NCI-H1417 treated with DMSO at 0.1 percent for 48 hours (cell line): Measurements from ENCODE around the gene PACC1.
"Not testable (repeated sequence)": the region's sequence is repeated elsewhere in the genome, so short reads cannot be mapped to it uniquely, and the experiment has no call there.

Experiments used
- DNase-seq: peaks from one replicate; lab custom pipeline; 2025; lab: John Stamatoyannopoulos, UW

Gene PACC1

DNA sequence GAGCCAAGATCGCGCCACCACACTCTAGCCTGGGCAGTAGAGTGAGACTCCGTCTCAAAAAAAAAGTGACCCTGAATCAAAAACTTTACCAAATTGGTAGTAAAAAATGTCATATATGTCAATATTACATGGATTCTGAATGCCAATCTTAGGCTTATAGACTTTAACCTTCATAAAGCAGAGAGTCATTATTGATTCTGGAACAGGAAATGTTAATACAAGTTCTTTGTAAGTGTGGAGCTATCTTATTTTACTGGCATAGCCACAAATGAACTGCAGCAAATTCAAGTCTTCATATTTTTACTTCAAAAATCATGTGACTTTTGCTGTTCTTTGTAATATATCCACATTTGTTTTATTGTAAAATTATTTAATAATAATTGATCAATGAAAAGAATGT, 88.1 kb downstream of the PACC1 start:
- no peak for DNase-seq

GRCh38 chr1:212323066-212323465, 91.6 kb downstream of the PACC1 start:
- DNase-seq = no peak

- not testable (repeated sequence) for DNase-seq
These were observed 93.7 kb downstream of the PACC1 start for GRCh38 chr1:212321031-212321430.

DNA sequence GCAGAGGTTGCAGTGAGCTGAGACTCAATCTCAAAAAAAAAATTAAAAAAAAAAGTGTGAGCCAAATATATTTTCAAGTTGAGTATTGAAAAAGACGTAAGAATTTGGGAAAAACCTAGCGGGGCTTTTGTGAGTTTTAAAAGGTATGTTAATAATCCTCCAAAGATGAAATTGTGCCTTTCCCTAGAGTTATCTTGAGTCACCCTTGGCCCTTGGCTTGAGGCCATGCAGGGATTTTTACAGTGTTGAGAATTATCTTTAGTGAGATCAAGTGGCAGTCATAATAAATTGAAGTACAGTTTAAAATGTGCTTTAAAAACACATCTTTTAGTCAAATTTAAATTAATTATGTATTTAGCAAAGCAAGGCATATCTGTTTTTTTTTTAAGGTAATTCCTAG, 96.8 kb downstream of the PACC1 start:
- DNase-seq = no peak

DNA sequence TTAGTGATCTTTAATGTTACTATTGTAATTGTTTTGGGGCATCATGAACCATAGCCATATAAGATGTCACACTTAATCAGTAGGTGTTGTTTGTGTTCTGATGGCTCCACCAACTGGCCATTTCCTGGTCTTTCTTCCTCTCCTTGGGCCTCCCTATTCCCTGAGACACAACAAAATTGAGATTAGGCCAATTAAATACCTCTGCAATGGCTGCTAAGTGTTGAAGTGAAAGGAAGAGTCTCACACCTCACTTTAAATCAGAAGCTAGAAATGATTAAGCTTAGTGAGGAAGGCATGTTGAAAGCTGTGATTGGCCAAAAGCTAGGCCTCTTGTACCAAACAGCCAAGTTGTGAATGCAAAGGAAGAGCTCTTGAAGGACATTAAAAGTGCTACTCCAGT, 98.8 kb downstream of the PACC1 start:
- no peak for DNase-seq

GRCh38 chr1:212315184-212315583, 99.5 kb downstream of the PACC1 start:
- DNase-seq = no peak
